CD4-positive, alpha-beta T cell treated with Interleukin-1 beta for 1 hour (primary cell): ENCODE measurements around the gene POLD4.
"Not testable (repeated sequence)": the region's sequence is repeated elsewhere in the genome, so short reads cannot be mapped to it uniquely, and the experiment has no call there.

Experiments
- DNase-seq, 2 donors: peaks; one replicate each; pipeline ENCODE4 v3.0.0-alpha.2; 2020 to 2022

Gene POLD4

GRCh38 chr11:67353317-67354074, at the start of gene POLD4:
POLD4 (minus strand) TSS chr11:67353546; CDS start chr11:67353399, 147 bp downstream.
- peak; percentile 97 for DNase-seq

GRCh38 chr11:67403085-67403484, 49.7 kb upstream of the POLD4 start:
- DNase-seq: not testable (repeated sequence)

GRCh38 chr11:67402192-67402839, 49.0 kb upstream of the POLD4 start:
- DNase-seq: not testable (repeated sequence)

DNA sequence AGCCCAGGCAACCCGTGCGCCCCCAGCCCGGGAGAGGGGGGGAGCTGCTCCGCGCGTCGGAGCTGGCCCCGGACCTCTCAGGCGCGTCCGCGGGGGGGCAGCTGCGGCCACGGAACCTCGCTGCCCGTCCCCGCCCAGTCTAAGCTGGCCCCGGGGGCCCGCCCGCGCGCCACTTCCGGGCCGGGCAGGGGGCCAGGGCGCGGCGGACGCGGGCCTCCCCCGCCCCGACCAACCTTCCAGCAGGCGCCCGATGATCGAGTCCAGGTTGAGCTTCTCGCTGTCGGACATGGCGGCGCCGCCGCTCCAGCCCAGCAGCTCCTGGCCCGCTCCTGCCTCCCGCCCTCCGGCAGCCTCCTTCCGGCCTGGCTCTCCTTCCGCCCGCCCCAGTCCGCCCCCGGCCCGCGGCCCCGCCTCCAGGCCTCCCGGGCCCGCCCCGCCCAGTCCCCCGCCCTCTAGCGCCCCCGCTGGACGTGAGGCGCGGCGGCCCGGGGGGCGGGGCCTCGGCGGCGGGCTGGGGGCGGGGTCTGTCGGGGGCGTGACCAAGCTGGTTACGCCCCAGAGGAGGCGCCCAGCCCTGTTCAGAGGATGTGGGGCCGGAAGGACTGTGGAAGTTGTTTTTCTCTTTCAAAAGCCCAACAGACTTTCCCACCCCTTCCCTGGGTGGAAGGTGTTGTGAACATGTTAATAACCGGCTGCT, 48.3 kb upstream of the POLD4 start, which contains the start of gene PPP1CA:
PPP1CA (minus strand) TSS at position 364 of the 697 bp plus-strand sequence; CDS start at position 288, 76 bp downstream.
- peak; percentile 90 for DNase-seq

DNA sequence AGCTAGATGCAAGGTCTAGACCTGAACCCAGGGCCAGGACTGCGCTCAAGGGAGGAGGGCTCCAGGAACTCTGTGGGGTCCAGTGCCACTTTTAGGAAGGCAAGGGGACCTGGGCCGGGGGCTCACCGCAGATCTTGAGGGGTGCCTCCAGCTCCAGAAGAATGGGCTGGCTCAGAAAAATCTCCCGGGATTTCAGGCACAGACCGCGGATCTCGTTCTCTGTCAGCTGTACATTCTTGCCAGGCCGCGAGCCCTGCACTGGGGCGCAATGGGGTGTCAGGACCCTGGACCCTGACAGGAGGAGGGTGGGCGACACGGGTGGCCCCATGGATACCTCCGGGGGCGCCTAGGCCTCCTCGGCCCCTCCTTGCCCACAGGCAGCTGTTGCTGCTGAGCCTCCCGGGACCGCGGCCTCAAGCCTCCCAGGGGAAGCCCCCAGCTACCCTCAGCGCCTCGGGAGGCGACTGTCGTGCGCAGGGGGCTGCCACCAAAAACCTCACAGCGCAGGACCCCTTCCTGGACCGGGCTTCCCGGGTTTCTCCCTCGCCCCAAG, 47.7 kb upstream of the POLD4 start:
- DNase-seq: no peak

DNA sequence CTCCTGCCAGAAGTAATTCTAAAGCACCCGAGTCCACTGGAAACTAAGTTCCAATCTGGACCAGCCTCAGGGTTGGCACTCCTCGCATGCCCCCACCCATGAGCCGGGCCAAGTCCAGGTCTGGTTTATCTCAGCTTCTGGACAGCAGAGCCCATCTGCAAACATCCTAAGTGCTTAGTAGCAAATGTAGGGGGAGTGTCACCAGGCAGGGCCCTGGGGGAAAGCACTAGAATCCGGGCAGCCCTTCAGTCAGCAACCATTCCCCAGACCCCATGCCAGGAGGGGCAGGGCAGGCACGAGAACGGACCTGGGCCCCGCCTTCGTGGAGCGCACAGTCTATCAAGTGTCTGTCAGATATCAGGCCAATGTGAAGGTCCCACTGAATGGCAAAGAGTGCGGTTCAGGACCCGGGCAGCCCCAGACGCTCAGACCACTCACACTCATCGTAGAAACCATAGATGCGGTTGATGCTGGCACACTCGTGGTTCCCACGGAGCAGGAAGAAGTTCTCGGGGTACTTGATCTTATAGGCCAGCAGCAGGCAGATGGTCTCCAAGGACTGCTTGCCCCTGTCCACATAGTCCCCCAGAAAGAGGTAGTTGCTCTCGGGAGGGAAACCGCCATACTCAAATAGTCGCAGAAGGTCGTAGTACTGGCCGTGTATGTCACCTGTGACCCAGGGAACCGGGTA, 47.0 kb upstream of the POLD4 start:
- no peak for DNase-seq

DNA sequence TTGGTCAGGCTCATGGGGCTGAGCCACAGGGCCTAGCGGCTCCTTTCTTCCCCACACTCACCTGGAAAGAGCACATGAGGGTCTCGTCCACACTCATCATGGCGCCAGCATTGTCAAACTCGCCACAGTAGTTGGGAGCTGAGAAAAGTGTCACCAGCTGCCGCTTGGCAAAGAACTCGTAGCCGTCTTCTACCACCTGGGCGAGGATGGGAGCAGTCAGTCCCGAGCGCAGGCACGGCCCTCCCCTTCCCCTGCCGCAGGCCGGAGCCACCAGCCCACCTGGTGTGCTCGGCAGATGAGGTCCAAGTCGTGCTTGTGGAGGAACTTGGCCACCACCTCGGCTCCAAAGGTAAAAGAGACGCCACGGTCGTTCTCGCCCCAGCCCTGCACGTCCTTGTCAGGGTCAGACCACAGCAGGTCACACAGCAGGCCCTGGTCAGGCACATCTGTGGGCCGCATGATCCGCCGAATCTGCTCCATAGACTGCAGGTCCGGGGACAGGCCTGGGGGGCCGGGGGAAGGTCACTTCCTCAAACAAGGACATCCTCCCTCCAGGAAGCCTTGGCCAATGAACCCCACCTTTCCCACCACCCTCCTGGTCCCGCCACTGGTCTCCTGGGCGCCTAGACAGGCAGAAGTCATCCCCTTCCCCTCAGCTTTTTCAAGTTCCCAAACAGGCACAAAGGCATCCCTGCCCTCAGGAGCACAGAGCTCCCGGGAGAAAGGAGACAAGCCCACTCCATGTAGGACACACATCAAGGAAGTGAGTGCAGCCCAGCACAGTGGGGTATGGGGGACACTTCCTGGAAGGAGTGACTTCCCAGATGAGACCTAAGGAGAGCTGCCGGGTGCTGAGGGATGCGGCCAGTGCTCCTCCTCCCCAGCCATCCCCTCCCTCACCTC, 45.6 kb upstream of the POLD4 start:
- no peak for DNase-seq

GRCh38 chr11:67397986-67398660, 44.8 kb upstream of the POLD4 start:
- DNase-seq: no peak

GRCh38 chr11:67397536-67397935, 44.2 kb upstream of the POLD4 start:
- no peak for DNase-seq

DNA sequence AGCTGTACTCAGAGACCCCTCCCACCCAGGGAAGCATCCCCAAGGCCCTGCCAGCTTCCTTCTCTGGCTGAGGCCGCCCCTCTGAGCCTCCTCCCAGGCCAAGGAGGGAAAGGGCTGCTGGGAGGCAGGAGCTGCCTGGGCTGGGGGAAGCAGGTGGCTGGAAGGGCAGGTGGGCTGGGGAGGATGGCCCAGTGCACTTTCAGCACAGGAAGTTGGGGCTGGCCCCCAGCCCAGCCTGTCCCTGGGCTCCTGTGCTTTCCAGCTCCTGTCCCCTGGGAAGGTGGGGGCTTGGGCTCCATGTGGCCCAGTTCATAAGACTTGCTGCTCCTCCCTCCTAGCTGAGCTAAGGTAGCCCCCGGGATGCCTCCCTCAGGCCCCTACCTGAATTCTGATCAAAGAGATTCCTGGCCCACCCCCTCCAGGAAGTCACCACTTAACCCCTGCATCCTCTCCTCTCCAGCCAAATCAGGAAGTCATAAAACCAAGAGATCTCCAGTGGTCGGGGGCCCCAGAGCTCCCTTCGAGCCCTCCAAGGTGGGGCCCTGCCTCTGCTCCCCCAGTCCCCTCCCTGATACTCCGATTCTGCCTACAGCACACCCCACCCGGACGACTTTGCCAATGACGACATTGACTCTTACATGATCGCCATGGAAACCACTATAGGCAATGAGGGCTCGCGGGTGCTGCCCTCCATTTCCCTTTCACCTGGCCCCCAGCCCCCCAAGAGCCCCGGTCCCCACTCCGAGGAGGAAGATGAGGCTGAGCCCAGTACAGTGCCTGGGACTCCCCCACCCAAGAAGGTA, 43.4 kb upstream of the POLD4 start:
- no peak for DNase-seq

DNA sequence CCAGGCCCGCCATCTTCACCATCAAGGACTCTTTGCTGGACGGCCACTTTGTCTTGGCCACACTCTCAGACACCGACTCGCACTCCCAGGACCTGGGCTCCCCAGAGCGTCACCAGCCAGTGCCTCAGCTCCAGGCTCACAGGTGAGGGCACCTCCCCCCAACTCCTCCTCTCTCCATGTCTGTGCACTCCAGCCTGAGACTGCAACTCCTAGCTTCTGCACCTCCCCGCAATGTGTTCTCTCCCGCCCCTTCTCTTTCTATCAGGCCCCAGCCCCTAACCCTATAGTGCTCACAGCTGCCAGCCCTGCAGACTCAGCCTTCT, 42.9 kb upstream of the POLD4 start:
- no peak for DNase-seq

GRCh38 chr11:67395555-67396258, 42.4 kb upstream of the POLD4 start:
- DNase-seq: no peak

GRCh38 chr11:67393990-67394389, 40.6 kb upstream of the POLD4 start:
- DNase-seq: no peak

DNA sequence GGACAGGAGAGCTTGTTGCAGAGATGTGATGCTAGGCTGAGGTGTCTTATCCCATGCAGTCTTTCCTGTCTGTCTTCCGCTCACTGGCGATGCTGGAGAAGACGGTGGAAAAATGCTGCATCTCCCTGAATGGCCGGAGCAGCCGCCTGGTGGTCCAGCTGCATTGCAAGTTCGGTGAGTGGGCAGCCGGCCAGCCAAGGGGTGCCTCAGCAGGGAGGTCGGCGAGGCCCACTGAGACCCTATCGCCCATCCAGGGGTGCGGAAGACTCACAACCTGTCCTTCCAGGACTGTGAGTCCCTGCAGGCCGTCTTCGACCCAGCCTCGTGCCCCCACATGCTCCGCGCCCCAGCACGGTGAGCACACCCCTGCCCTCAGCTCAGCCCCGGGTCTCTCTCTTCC, 40.1 kb upstream of the POLD4 start:
- DNase-seq: no peak

- no peak for DNase-seq
Observed at GRCh38 chr11:67392183-67392715, 38.9 kb upstream of the POLD4 start.

DNA sequence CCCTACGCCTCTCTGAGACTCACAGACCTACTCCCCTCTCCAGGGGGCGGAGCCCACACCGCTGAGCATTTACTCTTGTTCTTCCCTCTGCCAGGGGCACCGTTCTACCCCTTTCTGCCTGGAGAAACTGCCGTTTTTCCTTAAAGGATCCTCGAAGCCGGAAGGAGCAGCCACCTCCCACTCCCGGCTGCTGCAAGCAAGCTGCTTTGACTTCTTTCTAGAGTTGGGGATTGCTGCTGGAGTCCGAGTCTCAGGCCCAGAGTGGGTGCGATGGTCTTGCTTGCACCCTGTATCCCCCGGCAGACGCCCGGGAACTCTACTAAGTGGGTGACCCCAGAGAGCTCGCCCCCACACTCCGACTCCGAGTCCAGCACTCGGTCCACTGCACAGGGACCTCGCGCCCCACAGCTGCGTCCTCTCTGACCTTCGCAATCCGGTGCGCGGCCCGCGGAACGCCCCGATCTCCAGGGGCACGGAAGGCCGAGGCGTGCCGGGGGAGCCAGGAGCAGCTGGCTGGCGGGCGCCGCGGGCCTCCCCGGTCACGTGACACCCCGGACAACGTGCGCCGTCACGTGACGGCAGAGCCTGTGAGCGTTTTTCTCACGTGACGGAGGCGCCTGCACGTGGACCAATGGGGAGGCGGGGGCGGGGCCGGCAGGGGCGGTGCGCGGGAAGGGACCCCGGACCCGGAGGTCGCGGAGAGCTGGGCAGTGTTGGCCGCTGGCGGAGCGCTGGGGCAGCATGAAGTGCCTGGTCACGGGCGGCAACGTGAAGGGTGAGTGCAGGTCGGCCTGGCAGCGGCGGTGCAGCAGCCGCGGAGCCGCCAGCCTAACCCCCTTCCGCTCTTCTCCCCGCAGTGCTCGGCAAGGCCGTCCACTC, 38.2 kb upstream of the POLD4 start, which contains the start of gene RAD9A:
RAD9A (plus strand) TSS at position 683 of the 879 bp plus-strand sequence; CDS start at position 742, 59 bp downstream.
- DNase-seq: peak; percentile 91 to 92

DNA sequence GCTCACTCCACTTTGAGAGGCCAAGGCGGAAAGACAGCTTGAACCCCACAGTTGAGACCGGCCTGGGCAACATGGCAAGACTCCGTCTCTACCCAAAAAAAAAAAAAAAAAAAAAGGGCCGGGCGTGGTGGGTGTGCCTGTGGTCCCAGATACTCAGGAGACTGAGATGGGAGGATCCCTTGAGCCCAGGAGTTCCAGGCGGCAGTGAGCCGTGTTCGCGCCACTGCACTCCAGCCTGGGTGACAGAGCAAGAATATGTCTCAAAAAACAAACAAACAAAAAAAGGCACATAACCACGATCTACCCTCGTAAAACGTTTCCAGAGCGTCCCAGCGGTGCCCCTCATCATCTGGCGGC, 37.6 kb upstream of the POLD4 start:
- DNase-seq: no peak

DNA sequence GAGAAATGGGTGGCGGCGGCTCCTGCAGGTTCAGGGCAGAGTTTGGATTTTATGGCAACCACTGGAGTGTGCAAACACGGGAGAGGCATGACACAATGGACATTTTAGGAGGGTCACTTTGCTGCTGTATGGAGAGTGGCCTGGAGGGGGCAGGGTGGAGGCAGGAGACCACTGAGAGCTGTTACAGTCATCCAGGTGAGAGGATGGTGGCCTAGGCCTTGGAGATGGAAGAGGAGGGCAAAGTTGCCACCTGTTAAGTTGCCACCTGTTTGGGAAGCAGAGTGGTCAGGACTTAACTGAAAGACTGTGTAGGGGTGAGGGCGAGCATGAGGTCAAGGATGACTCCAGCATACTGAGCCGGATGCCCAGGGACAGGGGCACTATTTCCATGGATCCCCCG, 36.1 kb upstream of the POLD4 start:
- DNase-seq: peak; percentile 51 to 66
